A549 (cell line): ENCODE data around the gene LRRC8C. TPM values are rescaled to one million over a fixed set of nuclear protein-coding genes. Genes with fewer than 3 reads are reported as not detected.

Source experiments
- ATAC-seq, 2 experiments: fragments of 200-7000 bp in 1 of 2; fragments of >200 bp in 1 of 2; cut with Nextera tagmentation in 1 of 2; cut with Tn5 transposase in 1 of 2; 3 replicates each; pipeline versions ENCODE4 v1.8.0 to v1.9.1; 2018 to 2020; ENCODE audit warnings: mild to moderate bottlenecking in 1 of 2, moderate library complexity in 1 of 2
- CTCF ChIA-PET: fragments of 300-600 bp; sonication (Branson Sonifier 250); formaldehyde crosslinking; extraction: SDS; loops from one replicate; lab custom pipeline; 2021; ENCODE audit warnings: antibody characterized with exemption, inconsistent platforms; lab: Yijun Ruan, JAX
- POLR2A ChIA-PET: fragments of 350-600 bp; formaldehyde crosslinking; extraction: SDS; loops from one replicate; lab custom pipeline; 2021; ENCODE audit warnings: antibody characterized with exemption, inconsistent platforms; lab: Yijun Ruan, JAX
- DNase-seq, 2 experiments: peaks; one replicate each; pipeline versions ENCODE4 v3.0.0 to v3.0.0-alpha.2; 2011 to 2016; ENCODE audit warnings: low read depth in 1 of 2, low spot score in 1 of 2
- FAIRE-seq: peaks from 2 replicates; lab custom pipeline; 2011; peaks lifted over from hg19 to GRCh38; lab: Jason Lieb, UNC
- H3K27ac ChIP-seq, 2 experiments: fragments of >200 bp; sonication (Bioruptor Twin); formaldehyde crosslinking; 3 replicates each; pipeline ENCODE4 v1.5.1; 2016 to 2017
- H3K4me1 ChIP-seq: fragments of >200 bp; sonication (Bioruptor Twin); formaldehyde crosslinking; 3 replicates; pipeline ENCODE4 v1.6.1; 2016
- H3K4me2 ChIP-seq: fragments of >200 bp; sonication (Bioruptor Twin); formaldehyde crosslinking; 3 replicates; pipeline ENCODE4 v1.6.1; 2016
- H3K4me3 ChIP-seq: fragments of >200 bp; sonication (Bioruptor Twin); formaldehyde crosslinking; 3 replicates; pipeline ENCODE4 v1.5.1; 2016
- H3K9me3 ChIP-seq: fragments of >200 bp; sonication (Bioruptor Twin); formaldehyde crosslinking; 3 replicates; pipeline ENCODE4 v1.6.1; 2016
- BHLHE40 ChIP-seq: IDR thresholded peaks from 2 replicates; pipeline ENCODE4 v1.6.1; 2012; ENCODE audit warnings: low read depth, low read length, inconsistent platforms
- CBX2 ChIP-seq: fragments of 200-600 bp; sonication (generic); IDR thresholded peaks from 2 replicates; pipeline ENCODE4 v1.6.1; 2016; ENCODE audit warnings: low read depth, mild to moderate bottlenecking, borderline replicate concordance
- CHD2 ChIP-seq: fragments of 150-350 bp; IDR thresholded peaks from 2 replicates; pipeline ENCODE4 v1.6.1; 2014; ENCODE audit warnings: low read length; ENCODE audit not compliant: partially characterized antibody
- CHD4 ChIP-seq: fragments of 200-600 bp; sonication (generic); IDR thresholded peaks from 2 replicates; pipeline ENCODE4 v1.6.1; 2016; ENCODE audit warnings: antibody characterized with exemption, mild to moderate bottlenecking, borderline replicate concordance
- EP300 ChIP-seq, 2 experiments: fragments of >200 bp; sonication (Bioruptor Twin); formaldehyde crosslinking; IDR thresholded peaks; 2 replicates in 1 of 2; 3 replicates in 1 of 2; pipeline ENCODE4 v1.6.1; 2016 to 2017
- FOSB ChIP-seq: fragments of 250-450 bp; sonication (Bioruptor Pico); IDR thresholded peaks from 2 replicates; pipeline ENCODE4 v1.5.0; 2020; ENCODE audit warnings: mild to moderate bottlenecking, moderate library complexity
- FOSL2 ChIP-seq, 2 experiments: fragments of 450-650 bp in 1 of 2; fragments of >200 bp in 1 of 2; sonication (Bioruptor Twin) in 1 of 2; formaldehyde crosslinking; IDR thresholded peaks; 2 replicates each; pipeline versions ENCODE4 v1.5.0 to v1.6.1; 2016 to 2020; ENCODE audit warnings: mild to moderate bottlenecking in 1 of 2, moderate library complexity in 1 of 2
- HDAC2 ChIP-seq: fragments of 200-600 bp; sonication (generic); IDR thresholded peaks from 2 replicates; pipeline ENCODE4 v1.6.1; 2016
- HOXA7 ChIP-seq: fragments of 250-450 bp; sonication (Bioruptor Pico); IDR thresholded peaks from 2 replicates; pipeline ENCODE4 v1.5.0; 2020; ENCODE audit warnings: mild to moderate bottlenecking, moderate library complexity
- HOXB5 ChIP-seq: fragments of 250-450 bp; sonication (Bioruptor Pico); IDR thresholded peaks from 2 replicates; pipeline ENCODE4 v1.5.0; 2020; ENCODE audit warnings: mild to moderate bottlenecking, moderate library complexity
- JUN ChIP-seq, 2 experiments: fragments of >200 bp; sonication (Bioruptor Twin); formaldehyde crosslinking; IDR thresholded peaks; 2 replicates in 1 of 2; 3 replicates in 1 of 2; pipeline ENCODE4 v1.6.1; 2016 to 2017
- MAZ ChIP-seq: fragments of 150-350 bp; IDR thresholded peaks from 2 replicates; pipeline ENCODE4 v1.6.1; 2014; ENCODE audit warnings: antibody characterized with exemption, low read depth, low read length, borderline replicate concordance
- MYC ChIP-seq: IDR thresholded peaks from 2 replicates; pipeline ENCODE4 v1.6.1; 2012; ENCODE audit warnings: mild to moderate bottlenecking, inconsistent platforms, low read length, improper control_type of control experiment, borderline replicate concordance
- NPAS2 ChIP-seq: fragments of 250-450 bp; sonication (Bioruptor Pico); IDR thresholded peaks from 2 replicates; pipeline ENCODE4 v1.8.0; 2022; ENCODE audit warnings: mild to moderate bottlenecking, moderate library complexity, borderline replicate concordance
- POLR2AphosphoS2 ChIP-seq: conservative IDR thresholded peaks from 2 replicates; pipeline ENCODE4 v1.6.1; 2012; ENCODE audit warnings: low read length, improper control_type of control experiment, inconsistent platforms
- RARB ChIP-seq: fragments of 250-450 bp; sonication (Bioruptor Pico); IDR thresholded peaks from 2 replicates; pipeline ENCODE4 v1.8.0; 2021; ENCODE audit warnings: mild to moderate bottlenecking, moderate library complexity
- RFX5 ChIP-seq: fragments of 450-650 bp; IDR thresholded peaks from 2 replicates; pipeline ENCODE4 v1.7.1; 2014; ENCODE audit warnings: antibody characterized with exemption, mild to moderate bottlenecking, moderate library complexity
- WGBS: methylation state at CpG from one replicate; pipeline ENCODE4 v1.1.6; 2017; ENCODE audit errors: missing lambda C conversion rate; 5-methylcytosine and 5-hydroxymethylcytosine counted together
- polyA plus RNA-seq, 4 experiments: library from polyadenylated mRNA; depleted of rRNA in 3 of 4; stranded (reverse); fragments of >200 nt; fragmentation: RNase III in 1 of 4; extraction: RNeasy Plus Mini Kit Qiagen cat#74134 plus additional on column Dnase treatment in 1 of 4; gene quantifications; 2 replicates in 3 of 4; 3 replicates in 1 of 4; pipeline ENCODE4 v1.2.3, GENCODE V29; 2011 to 2017
- TF ChIP-seq, protein P1 (sequence below): fragments of 200-600 bp; sonication (generic); IDR thresholded peaks from 2 replicates; pipeline ENCODE4 v1.6.1; 2016; ENCODE audit warnings: antibody characterized with exemption, mild to moderate bottlenecking, moderate library complexity
- TF ChIP-seq, protein P2 (sequence below): IDR thresholded peaks from 2 replicates; pipeline ENCODE4 v1.6.1; 2012
- TF ChIP-seq, protein P3 (sequence below): fragments of >200 bp; sonication (Bioruptor Twin); formaldehyde crosslinking; IDR thresholded peaks from 3 replicates; pipeline ENCODE4 v1.6.1; 2016
- TF ChIP-seq, protein P4 (sequence below): fragments of 250-450 bp; sonication (Bioruptor Pico); IDR thresholded peaks from 2 replicates; pipeline ENCODE4 v1.5.0; 2020; ENCODE audit warnings: low read depth, mild to moderate bottlenecking, moderate library complexity
- TF ChIP-seq, protein P5 (sequence below): fragments of >200 bp; sonication (Bioruptor Twin); formaldehyde crosslinking; IDR thresholded peaks from 2 replicates; pipeline ENCODE4 v1.6.1; 2016
- TF ChIP-seq, protein P6 (sequence below): fragments of 250-450 bp; sonication (Bioruptor Pico); IDR thresholded peaks from 2 replicates; pipeline ENCODE4 v1.5.0; 2021; ENCODE audit warnings: mild to moderate bottlenecking, moderate library complexity, borderline replicate concordance
- TF ChIP-seq, protein P7 (sequence below): fragments of >200 bp; sonication (Bioruptor Twin); formaldehyde crosslinking; IDR thresholded peaks from 3 replicates; pipeline ENCODE4 v1.5.1; 2016

Gene LRRC8C
- polyA plus RNA-seq, 2 of the 4 experiments (the other 2 are of a cell fraction), result 6.3 to 15.9 TPM

DNA sequence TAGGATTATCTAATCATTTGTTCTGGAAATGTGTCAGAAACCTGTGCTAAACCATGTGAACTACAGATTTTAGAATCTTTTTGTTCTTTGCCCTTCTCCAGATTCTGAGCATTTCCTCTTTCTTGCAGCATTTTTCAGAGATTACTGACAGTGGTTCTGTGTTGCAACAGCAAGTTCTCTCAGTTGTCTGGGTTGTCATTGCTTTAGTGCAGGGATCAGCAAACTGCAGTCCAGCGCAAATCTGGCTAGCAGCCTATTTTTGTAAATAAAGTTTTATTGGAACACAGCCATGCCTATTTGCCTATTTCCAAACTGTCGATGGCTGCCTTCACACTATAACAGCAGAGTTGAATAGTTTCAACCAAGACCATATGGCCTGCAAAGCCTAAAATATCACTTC lies 121.6 kb downstream of the LRRC8C start:
- no peaks in the 10 kb centered on the region for H3K4me1 ChIP-seq
- 86% methylated on average over 2 of the region's 2 CpGs for WGBS
- ATAC-seq, result no peak
- no peak overlapping the region for H3K27ac ChIP-seq
- no peak for FAIRE-seq
- no peak for DNase-seq
- H3K4me3 ChIP-seq, result no peak overlapping the region
- no peaks in the 10 kb centered on the region for H3K9me3 ChIP-seq
- no peak overlapping the region for H3K4me2 ChIP-seq
- CTCF ChIA-PET, result interaction anchor here (0.8 kb wide), 1 partner anchor 8 kb away, joined by 5 read pairs; no protein-coding TSS in a partner anchor
- POLR2A ChIA-PET, result no interaction called here
- TF ChIP-seq, protein P1, sequence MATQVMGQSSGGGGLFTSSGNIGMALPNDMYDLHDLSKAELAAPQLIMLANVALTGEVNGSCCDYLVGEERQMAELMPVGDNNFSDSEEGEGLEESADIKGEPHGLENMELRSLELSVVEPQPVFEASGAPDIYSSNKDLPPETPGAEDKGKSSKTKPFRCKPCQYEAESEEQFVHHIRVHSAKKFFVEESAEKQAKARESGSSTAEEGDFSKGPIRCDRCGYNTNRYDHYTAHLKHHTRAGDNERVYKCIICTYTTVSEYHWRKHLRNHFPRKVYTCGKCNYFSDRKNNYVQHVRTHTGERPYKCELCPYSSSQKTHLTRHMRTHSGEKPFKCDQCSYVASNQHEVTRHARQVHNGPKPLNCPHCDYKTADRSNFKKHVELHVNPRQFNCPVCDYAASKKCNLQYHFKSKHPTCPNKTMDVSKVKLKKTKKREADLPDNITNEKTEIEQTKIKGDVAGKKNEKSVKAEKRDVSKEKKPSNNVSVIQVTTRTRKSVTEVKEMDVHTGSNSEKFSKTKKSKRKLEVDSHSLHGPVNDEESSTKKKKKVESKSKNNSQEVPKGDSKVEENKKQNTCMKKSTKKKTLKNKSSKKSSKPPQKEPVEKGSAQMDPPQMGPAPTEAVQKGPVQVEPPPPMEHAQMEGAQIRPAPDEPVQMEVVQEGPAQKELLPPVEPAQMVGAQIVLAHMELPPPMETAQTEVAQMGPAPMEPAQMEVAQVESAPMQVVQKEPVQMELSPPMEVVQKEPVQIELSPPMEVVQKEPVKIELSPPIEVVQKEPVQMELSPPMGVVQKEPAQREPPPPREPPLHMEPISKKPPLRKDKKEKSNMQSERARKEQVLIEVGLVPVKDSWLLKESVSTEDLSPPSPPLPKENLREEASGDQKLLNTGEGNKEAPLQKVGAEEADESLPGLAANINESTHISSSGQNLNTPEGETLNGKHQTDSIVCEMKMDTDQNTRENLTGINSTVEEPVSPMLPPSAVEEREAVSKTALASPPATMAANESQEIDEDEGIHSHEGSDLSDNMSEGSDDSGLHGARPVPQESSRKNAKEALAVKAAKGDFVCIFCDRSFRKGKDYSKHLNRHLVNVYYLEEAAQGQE, result no peak
- no peak for TF ChIP-seq HDAC2
- TF ChIP-seq, protein P2, sequence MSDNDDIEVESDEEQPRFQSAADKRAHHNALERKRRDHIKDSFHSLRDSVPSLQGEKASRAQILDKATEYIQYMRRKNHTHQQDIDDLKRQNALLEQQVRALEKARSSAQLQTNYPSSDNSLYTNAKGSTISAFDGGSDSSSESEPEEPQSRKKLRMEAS, result no peak
- TF ChIP-seq FOSB (CRISPR knock-in tag), result no peak
- TF ChIP-seq MAZ, result no peak
- no peak for TF ChIP-seq RFX5
- TF ChIP-seq, protein P3, sequence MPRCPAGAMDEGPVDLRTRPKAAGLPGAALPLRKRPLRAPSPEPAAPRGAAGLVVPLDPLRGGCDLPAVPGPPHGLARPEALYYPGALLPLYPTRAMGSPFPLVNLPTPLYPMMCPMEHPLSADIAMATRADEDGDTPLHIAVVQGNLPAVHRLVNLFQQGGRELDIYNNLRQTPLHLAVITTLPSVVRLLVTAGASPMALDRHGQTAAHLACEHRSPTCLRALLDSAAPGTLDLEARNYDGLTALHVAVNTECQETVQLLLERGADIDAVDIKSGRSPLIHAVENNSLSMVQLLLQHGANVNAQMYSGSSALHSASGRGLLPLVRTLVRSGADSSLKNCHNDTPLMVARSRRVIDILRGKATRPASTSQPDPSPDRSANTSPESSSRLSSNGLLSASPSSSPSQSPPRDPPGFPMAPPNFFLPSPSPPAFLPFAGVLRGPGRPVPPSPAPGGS, result no peak
- TF ChIP-seq, protein P4, sequence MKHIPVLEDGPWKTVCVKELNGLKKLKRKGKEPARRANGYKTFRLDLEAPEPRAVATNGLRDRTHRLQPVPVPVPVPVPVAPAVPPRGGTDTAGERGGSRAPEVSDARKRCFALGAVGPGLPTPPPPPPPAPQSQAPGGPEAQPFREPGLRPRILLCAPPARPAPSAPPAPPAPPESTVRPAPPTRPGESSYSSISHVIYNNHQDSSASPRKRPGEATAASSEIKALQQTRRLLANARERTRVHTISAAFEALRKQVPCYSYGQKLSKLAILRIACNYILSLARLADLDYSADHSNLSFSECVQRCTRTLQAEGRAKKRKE (CRISPR knock-in tag), result no peak
- no peak for TF ChIP-seq CHD2
- TF ChIP-seq, protein P5, sequence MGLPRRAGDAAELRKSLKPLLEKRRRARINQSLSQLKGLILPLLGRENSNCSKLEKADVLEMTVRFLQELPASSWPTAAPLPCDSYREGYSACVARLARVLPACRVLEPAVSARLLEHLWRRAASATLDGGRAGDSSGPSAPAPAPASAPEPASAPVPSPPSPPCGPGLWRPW, result no peak
- no peak for TF ChIP-seq JUN (IDR thresholded peaks at IDR 0.05)

DNA sequence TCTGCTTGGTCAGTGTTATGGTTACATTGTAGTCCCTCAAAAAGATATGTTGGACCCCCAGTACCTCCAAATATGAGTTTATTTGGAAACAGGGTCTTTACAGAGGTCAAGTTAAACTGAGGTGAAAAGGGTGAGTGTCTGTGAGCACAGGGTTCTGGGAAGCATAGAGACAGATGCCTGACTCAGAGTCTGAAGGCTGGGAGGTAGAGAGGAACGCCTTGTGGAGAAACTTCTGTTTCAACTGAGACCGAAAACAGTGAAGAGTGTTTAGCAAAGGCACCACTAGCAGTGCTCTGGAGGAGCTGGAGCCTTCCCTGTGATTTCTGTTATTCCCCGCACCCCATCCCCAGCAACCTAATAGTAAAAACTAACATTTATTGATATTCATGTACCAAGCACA lies 122.7 kb downstream of the LRRC8C start:
- H3K4me3 ChIP-seq, result no peak overlapping the region
- TF ChIP-seq CHD2 (no peak), NPAS2 (CRISPR knock-in tag) (no peak), HOXB5 (CRISPR knock-in tag) (no peak), BHLHE40 (no peak), MYC (no peak), HOXA7 (CRISPR knock-in tag) (no peak), POLR2AphosphoS2 (no peak), CHD4 (no peak), FOSL2 (IDR thresholded peaks at IDR 0.05) (no peak), FOSL2 (CRISPR knock-in tag; IDR thresholded peaks at IDR 0.05) (no peak), EP300 (IDR thresholded peaks at IDR 0.05) (no peak), RARB (no peak), CBX2 (no peak)
- TF ChIP-seq, protein P6, sequence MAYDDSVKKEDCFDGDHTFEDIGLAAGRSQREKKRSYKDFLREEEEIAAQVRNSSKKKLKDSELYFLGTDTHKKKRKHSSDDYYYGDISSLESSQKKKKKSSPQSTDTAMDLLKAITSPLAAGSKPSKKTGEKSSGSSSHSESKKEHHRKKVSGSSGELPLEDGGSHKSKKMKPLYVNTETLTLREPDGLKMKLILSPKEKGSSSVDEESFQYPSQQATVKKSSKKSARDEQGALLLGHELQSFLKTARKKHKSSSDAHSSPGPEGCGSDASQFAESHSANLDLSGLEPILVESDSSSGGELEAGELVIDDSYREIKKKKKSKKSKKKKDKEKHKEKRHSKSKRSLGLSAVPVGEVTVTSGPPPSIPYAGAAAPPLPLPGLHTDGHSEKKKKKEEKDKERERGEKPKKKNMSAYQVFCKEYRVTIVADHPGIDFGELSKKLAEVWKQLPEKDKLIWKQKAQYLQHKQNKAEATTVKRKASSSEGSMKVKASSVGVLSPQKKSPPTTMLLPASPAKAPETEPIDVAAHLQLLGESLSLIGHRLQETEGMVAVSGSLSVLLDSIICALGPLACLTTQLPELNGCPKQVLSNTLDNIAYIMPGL, result no peak
- TF ChIP-seq, protein P7, sequence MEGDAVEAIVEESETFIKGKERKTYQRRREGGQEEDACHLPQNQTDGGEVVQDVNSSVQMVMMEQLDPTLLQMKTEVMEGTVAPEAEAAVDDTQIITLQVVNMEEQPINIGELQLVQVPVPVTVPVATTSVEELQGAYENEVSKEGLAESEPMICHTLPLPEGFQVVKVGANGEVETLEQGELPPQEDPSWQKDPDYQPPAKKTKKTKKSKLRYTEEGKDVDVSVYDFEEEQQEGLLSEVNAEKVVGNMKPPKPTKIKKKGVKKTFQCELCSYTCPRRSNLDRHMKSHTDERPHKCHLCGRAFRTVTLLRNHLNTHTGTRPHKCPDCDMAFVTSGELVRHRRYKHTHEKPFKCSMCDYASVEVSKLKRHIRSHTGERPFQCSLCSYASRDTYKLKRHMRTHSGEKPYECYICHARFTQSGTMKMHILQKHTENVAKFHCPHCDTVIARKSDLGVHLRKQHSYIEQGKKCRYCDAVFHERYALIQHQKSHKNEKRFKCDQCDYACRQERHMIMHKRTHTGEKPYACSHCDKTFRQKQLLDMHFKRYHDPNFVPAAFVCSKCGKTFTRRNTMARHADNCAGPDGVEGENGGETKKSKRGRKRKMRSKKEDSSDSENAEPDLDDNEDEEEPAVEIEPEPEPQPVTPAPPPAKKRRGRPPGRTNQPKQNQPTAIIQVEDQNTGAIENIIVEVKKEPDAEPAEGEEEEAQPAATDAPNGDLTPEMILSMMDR, result no peak
- no peaks in the 10 kb centered on the region for H3K4me1 ChIP-seq
- no peak overlapping the region for H3K4me2 ChIP-seq
- ATAC-seq (no peak), FAIRE-seq (no peak), DNase-seq (no peak)
- WGBS, result 65% methylated on average over 3 of the region's 3 CpGs
- no peak overlapping the region for H3K27ac ChIP-seq
- no peaks in the 10 kb centered on the region for H3K9me3 ChIP-seq
- ChIA-PET CTCF (no interaction called here), POLR2A (no interaction called here)
